Hepatocyte (in vitro differentiated cells): ENCODE measurements around the gene LSAMP.

Experiments used
- CTCF ChIP-seq: fragments of 200-600 bp; sonication (generic); IDR thresholded peaks from 2 replicates; pipeline ENCODE4 v1.5.1; 2016; ENCODE audit warnings: antibody characterized with exemption, mild to moderate bottlenecking; ENCODE audit not compliant: poor library complexity
- EZH2 ChIP-seq: fragments of 200-600 bp; sonication (generic); IDR thresholded peaks from 2 replicates; pipeline ENCODE4 v1.6.1; 2016; ENCODE audit warnings: antibody characterized with exemption, mild to moderate bottlenecking, borderline replicate concordance
- EZH2phosphoT487 ChIP-seq: fragments of 200-600 bp; sonication (generic); IDR thresholded peaks from one replicate; pipeline ENCODE4 v1.6.1; 2018; ENCODE audit warnings: antibody characterized with exemption, mild to moderate bottlenecking, low read depth, moderate library complexity; ENCODE audit not compliant: unreplicated experiment, severe bottlenecking

GRCh38 chr3:116216761-116217160 lies 228.5 kb downstream of the LSAMP start:
- no peak for TF ChIP-seq CTCF
- no peak for TF ChIP-seq EZH2
- no peak for TF ChIP-seq EZH2phosphoT487
